Peyer's patch (tissue), 4 donors: Measurements from ENCODE around the gene FAS. TPM values are rescaled to one million over a fixed set of nuclear protein-coding genes. Genes with fewer than 3 reads are reported as not detected.

Source experiments
- DNase-seq, 3 donors: peaks; one replicate each; pipeline ENCODE4 v3.0.0-alpha.2; 2017 to 2019
- H3K27ac ChIP-seq, 4 donors: fragments of 200-600 bp; sonication (generic); one replicate each; pipeline ENCODE4 v1.5.1; 2016 to 2019
- H3K27me3 ChIP-seq, 2 donors: fragments of 200-600 bp; sonication (generic); one replicate each; pipeline ENCODE4 v1.5.1; 2019
- H3K36me3 ChIP-seq, 3 donors: fragments of 200-600 bp; sonication (generic); one replicate each; pipeline ENCODE4 v1.5.1; 2016 to 2019
- H3K4me1 ChIP-seq, 4 donors: fragments of 200-600 bp; sonication (generic); one replicate each; pipeline ENCODE4 v1.5.1; 2016 to 2019
- H3K4me3 ChIP-seq, 4 donors: fragments of 200-600 bp; sonication (generic); 1 replicate in 3 of 4; 2 replicates in 1 of 4; pipeline ENCODE4 v1.5.1; 2016 to 2019; ENCODE audit warnings: mild to moderate bottlenecking in 1 of 4
- H3K9me3 ChIP-seq, 4 donors: fragments of 200-600 bp; sonication (generic); one replicate each; pipeline ENCODE4 v1.5.1; 2016 to 2019; ENCODE audit warnings: mild to moderate bottlenecking in 1 of 4
- CTCF ChIP-seq, 6 experiments: fragments of 450-650 bp in 4 of 6; fragments of 200-600 bp in 2 of 6; sonication (generic) in 1 of 6; IDR thresholded peaks; one replicate each; pipeline ENCODE4 v1.5.1; 2017 to 2019; ENCODE audit warnings: antibody characterized with exemption in 6 of 6, mild to moderate bottlenecking in 3 of 6, moderate library complexity in 1 of 6
- POLR2A ChIP-seq, 2 donors: fragments of 450-650 bp; IDR thresholded peaks; one replicate each; pipeline ENCODE4 v1.5.1; 2017; ENCODE audit warnings: antibody characterized with exemption in 2 of 2, mild to moderate bottlenecking in 2 of 2, moderate library complexity in 2 of 2
- total RNA-seq, 4 donors: library from RNA; depleted of rRNA; stranded (reverse); fragments of >200 nt; gene quantifications; one replicate each; pipeline ENCODE4 v1.1.0, GENCODE V29; 2016

Gene FAS
- total RNA-seq, 4 donors from 2014 or later: 25.9 to 81.7 (median 29.2) TPM

GRCh38 chr10:88980247-88980646 lies 10.4 kb upstream of the FAS start:
- peak overlapping the region in 3 of 4 donors; percentile 1 to 47 (median 32) for H3K27ac ChIP-seq
- H3K36me3 ChIP-seq: no peaks in the 10 kb centered on the region
- DNase-seq: no peak
- no peaks in the 10 kb centered on the region for H3K9me3 ChIP-seq
- TF ChIP-seq CTCF (IDR thresholded peaks at IDR 0.05): no peak
- TF ChIP-seq POLR2A (IDR thresholded peaks at IDR 0.05): no peak
- peaks cover 0 to 4% (median 0%) of the 10 kb centered on the region in 4 donors for H3K4me1 ChIP-seq
- no peaks in the 10 kb centered on the region for H3K27me3 ChIP-seq
- H3K4me3 ChIP-seq: no peak overlapping the region

- Histone ChIP-seq H3K4me3 (no peak overlapping the region), H3K27me3 (no peaks in the 10 kb centered on the region), H3K4me1 (no peaks in the 10 kb centered on the region), H3K36me3 (no peaks in the 10 kb centered on the region), H3K27ac (peak overlapping the region; percentile 1 to 47 (median 24)), H3K9me3 (no peaks in the 10 kb centered on the region)
- no peak for DNase-seq
- TF ChIP-seq POLR2A (IDR thresholded peaks at IDR 0.05) (no peak), CTCF (IDR thresholded peaks at IDR 0.05) (no peak)
Measured at GRCh38 chr10:88980800-88981199, 9.8 kb upstream of the FAS start.

- TF ChIP-seq CTCF (IDR thresholded peaks at IDR 0.05) (no peak), POLR2A (IDR thresholded peaks at IDR 0.05) (no peak)
- DNase-seq: no peak
- no peaks in the 10 kb centered on the region for H3K9me3 ChIP-seq
- H3K27ac ChIP-seq: peak overlapping the region in 2 of 4 donors; percentile 32 to 43
- H3K36me3 ChIP-seq: no peaks in the 10 kb centered on the region
- no peaks in the 10 kb centered on the region for H3K27me3 ChIP-seq
- no peaks in the 10 kb centered on the region for H3K4me1 ChIP-seq
- H3K4me3 ChIP-seq: no peak overlapping the region
Measured at GRCh38 chr10:88981435-88981834, 9.2 kb upstream of the FAS start.

- no peaks in the 10 kb centered on the region for H3K9me3 ChIP-seq
- no peak for DNase-seq
Measured at GRCh38 chr10:88982366-88982765, 8.2 kb upstream of the FAS start.

GRCh38 chr10:88983206-88983605 lies 7.4 kb upstream of the FAS start:
- H3K9me3 ChIP-seq: no peaks in the 10 kb centered on the region
- TF ChIP-seq POLR2A (IDR thresholded peaks at IDR 0.05) (no peak), CTCF (IDR thresholded peaks at IDR 0.05) (no peak)
- H3K4me1 ChIP-seq: peaks cover 0 to 3% (median 0%) of the 10 kb centered on the region in 4 donors
- DNase-seq: no peak
- H3K27ac ChIP-seq: peak overlapping the region in 2 of 4 donors; percentile 11 to 32
- H3K36me3 ChIP-seq: no peaks in the 10 kb centered on the region
- no peaks in the 10 kb centered on the region for H3K27me3 ChIP-seq
- H3K4me3 ChIP-seq: no peak overlapping the region

More at GRCh38 chr10:88982366-88982765, 8.2 kb upstream of the FAS start:
- no peaks in the 10 kb centered on the region for H3K27me3 ChIP-seq
- no peaks in the 10 kb centered on the region for H3K36me3 ChIP-seq
- no peak overlapping the region for H3K4me3 ChIP-seq
- peak overlapping the region in 1 of 4 donors; percentile 32 for H3K27ac ChIP-seq
- TF ChIP-seq POLR2A (IDR thresholded peaks at IDR 0.05) (no peak), CTCF (IDR thresholded peaks at IDR 0.05) (no peak)
- H3K4me1 ChIP-seq: no peaks in the 10 kb centered on the region

- TF ChIP-seq POLR2A (IDR thresholded peaks at IDR 0.05) (no peak), CTCF (IDR thresholded peaks at IDR 0.05) (no peak)
Measured at GRCh38 chr10:88983939-88984338, 6.7 kb upstream of the FAS start.

More at GRCh38 chr10:88983939-88984338, 6.7 kb upstream of the FAS start:
- Histone ChIP-seq H3K4me1 (peaks cover 0 to 3% (median 0%) of the 10 kb centered on the region in 4 donors), H3K9me3 (no peaks in the 10 kb centered on the region), H3K4me3 (no peak overlapping the region), H3K36me3 (no peaks in the 10 kb centered on the region), H3K27me3 (no peaks in the 10 kb centered on the region), H3K27ac (peak overlapping the region in 1 of 4 donors; percentile 38)
- no peak for DNase-seq
